GM12878 (cell line): ENCODE results near the gene CIROP.

Source experiments
- ASH2L ChIP-seq: fragments of 300-600, 200-600 bp; sonication (generic); IDR thresholded peaks from 2 replicates; pipeline ENCODE4 v1.6.1; 2017; ENCODE audit warnings: low read depth, mild to moderate bottlenecking, borderline replicate concordance
- BHLHE40 ChIP-seq, 2 experiments: fragments of 450-650 bp in 1 of 2; IDR thresholded peaks; 2 replicates each; pipeline ENCODE4 v1.6.1; 2011 to 2017; ENCODE audit warnings: low read depth in 2 of 2, borderline replicate concordance in 1 of 2, improper control_type of control experiment in 1 of 2, low read length in 1 of 2, mild to moderate bottlenecking in 1 of 2
- CEBPB ChIP-seq, 2 experiments: fragments of 150-350 bp in 1 of 2; IDR thresholded peaks; 2 replicates each; pipeline ENCODE4 v1.6.1; 2012 to 2014; ENCODE audit warnings: low read depth in 2 of 2, low read length in 2 of 2, borderline replicate concordance in 1 of 2, inconsistent platforms in 1 of 2
- CTCF ChIP-seq, 3 experiments: IDR thresholded peaks in 2 of 3; conservative IDR thresholded peaks in 1 of 3; 2 replicates each; pipeline ENCODE4 v1.5.1; 2011; ENCODE audit warnings: low read depth in 3 of 3, low read length in 3 of 3, mild to moderate bottlenecking in 3 of 3, control low read depth in 2 of 3, moderate library complexity in 2 of 3, inconsistent platforms in 1 of 3, mixed read lengths in 1 of 3; ENCODE audit not compliant: control insufficient read depth in 2 of 3, insufficient read depth in 1 of 3; ENCODE audit errors: extremely low read depth in 1 of 3
- CUX1 ChIP-seq: IDR thresholded peaks from 2 replicates; pipeline ENCODE4 v1.6.1; 2012; ENCODE audit warnings: improper control_type of control experiment, low read depth, low read length; ENCODE audit not compliant: insufficient replicate concordance
- MAX ChIP-seq: IDR thresholded peaks from 2 replicates; pipeline ENCODE4 v1.6.1; 2012; ENCODE audit warnings: low read depth, low read length, improper control_type of control experiment
- NFIC ChIP-seq: IDR thresholded peaks from 2 replicates; pipeline ENCODE4 v1.6.1; 2012; ENCODE audit warnings: low read depth, mild to moderate bottlenecking, inconsistent platforms, low read length, moderate library complexity
- PKNOX1 ChIP-seq: fragments of 450-650 bp; IDR thresholded peaks from 2 replicates; pipeline ENCODE4 v1.6.1; 2016; ENCODE audit warnings: mild to moderate bottlenecking
- POLR2A ChIP-seq: IDR thresholded peaks from 2 replicates; pipeline ENCODE4 v1.6.1; 2011; ENCODE audit warnings: low read depth, mild to moderate bottlenecking, low read length
- POLR2AphosphoS5 ChIP-seq: IDR thresholded peaks from 2 replicates; pipeline ENCODE4 v1.6.1; 2011; ENCODE audit warnings: mild to moderate bottlenecking, low read length, inconsistent platforms
- SPI1 ChIP-seq: IDR thresholded peaks from 2 replicates; pipeline ENCODE4 v1.6.1; 2011; ENCODE audit warnings: low read depth, mild to moderate bottlenecking, low read length, moderate library complexity, borderline replicate concordance; ENCODE audit not compliant: insufficient read depth
- ZSCAN29 ChIP-seq: fragments of 450-650 bp; IDR thresholded peaks from 2 replicates; pipeline ENCODE4 v1.6.1; 2017; ENCODE audit warnings: mild to moderate bottlenecking, moderate library complexity
- TF ChIP-seq, protein P1 (sequence below): fragments of 150-350 bp; IDR thresholded peaks from 2 replicates; pipeline ENCODE4 v1.6.1; 2014; ENCODE audit warnings: mild to moderate bottlenecking, low read depth, low read length

GRCh38 chr14:23070262-23071129, 34.3 kb downstream of the CIROP start:
- TF ChIP-seq BHLHE40 (IDR thresholded peaks at IDR 0.05; ENCODE audit: borderline replicate concordance in 1 of 2, low read depth in 2 of 2, low read length in 1 of 2) = no peak
- TF ChIP-seq, protein P1, sequence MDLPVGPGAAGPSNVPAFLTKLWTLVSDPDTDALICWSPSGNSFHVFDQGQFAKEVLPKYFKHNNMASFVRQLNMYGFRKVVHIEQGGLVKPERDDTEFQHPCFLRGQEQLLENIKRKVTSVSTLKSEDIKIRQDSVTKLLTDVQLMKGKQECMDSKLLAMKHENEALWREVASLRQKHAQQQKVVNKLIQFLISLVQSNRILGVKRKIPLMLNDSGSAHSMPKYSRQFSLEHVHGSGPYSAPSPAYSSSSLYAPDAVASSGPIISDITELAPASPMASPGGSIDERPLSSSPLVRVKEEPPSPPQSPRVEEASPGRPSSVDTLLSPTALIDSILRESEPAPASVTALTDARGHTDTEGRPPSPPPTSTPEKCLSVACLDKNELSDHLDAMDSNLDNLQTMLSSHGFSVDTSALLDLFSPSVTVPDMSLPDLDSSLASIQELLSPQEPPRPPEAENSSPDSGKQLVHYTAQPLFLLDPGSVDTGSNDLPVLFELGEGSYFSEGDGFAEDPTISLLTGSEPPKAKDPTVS = no peak
- TF ChIP-seq MAX = no peak
- TF ChIP-seq ASH2L = no peak
- no peak for TF ChIP-seq CUX1
- no peak for TF ChIP-seq SPI1
- TF ChIP-seq POLR2A = no peak
- TF ChIP-seq CTCF (IDR thresholded peaks at IDR 0.05 in 2 of 3, conservative IDR thresholded peaks at IDR 0.05 in 1 of 3; ENCODE audit: control insufficient read depth in 2 of 3, extremely low read depth in 1 of 3, insufficient read depth in 1 of 3, low read depth in 3 of 3, low read length in 3 of 3) = no peak
- no peak for TF ChIP-seq CEBPB (IDR thresholded peaks at IDR 0.05; ENCODE audit: borderline replicate concordance in 1 of 2, low read depth in 2 of 2, low read length in 2 of 2)
- no peak for TF ChIP-seq POLR2AphosphoS5
- no peak for TF ChIP-seq NFIC
- no peak for TF ChIP-seq PKNOX1
- no peak for TF ChIP-seq ZSCAN29
